ENCODE results near the gene CPD.

Gene CPD

DNA sequence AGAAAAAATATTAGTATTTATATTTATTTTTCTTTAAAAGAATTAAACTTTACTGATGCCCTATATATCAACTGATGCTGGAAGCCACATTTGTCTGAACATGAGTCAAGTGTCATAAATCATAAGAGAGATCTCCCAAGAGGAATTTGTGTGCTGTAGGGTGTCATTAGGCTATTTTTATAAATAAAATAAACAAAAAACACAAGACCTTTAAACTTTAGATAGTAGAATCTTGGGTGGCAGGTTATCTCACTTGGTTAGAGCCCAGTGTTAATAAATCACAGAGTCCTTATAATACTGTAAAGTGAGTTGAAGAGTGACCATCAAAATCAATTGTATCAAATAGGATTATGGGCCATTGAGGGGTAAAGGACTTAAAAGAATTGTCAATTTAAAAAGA, 21.3 kb upstream of the CPD start:
- DNase-seq: no peak

DNA sequence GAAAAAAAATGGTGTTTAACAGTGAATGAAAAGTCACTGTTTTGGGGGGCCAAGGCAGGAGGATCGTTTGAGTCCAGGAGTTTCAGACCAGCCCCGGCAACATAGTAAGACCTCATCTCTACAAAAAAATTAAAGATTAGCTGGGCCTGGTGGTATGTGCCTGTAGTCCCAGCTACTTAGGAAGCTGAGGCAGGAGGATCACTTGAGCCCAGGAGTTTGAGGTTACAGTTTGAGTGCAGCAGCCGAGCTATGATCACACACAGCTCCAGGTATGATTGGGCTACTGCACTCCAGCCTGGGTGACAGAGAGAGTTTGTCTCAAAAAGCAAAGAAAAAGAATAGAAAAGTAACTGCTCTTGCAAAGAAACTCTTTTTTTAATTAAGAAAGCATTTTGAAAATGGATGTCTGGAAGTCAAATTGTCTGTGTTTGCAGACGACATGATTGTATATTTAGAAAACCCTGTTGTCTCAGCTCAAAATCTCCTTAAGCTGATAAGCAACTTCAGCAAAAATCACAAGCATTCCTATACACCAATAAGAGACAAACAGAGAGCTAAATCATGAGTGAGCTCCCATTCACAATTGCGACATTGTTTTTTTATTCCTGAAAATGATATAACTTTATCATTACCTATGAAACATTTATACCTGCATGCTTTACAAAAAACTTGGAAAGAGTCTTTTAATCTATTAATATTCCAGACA, 20.5 kb upstream of the CPD start:
- DNase-seq: no peak

- no peak for DNase-seq
Measured at GRCh38 chr17:30360086-30360808, 18.5 kb upstream of the CPD start.

DNA sequence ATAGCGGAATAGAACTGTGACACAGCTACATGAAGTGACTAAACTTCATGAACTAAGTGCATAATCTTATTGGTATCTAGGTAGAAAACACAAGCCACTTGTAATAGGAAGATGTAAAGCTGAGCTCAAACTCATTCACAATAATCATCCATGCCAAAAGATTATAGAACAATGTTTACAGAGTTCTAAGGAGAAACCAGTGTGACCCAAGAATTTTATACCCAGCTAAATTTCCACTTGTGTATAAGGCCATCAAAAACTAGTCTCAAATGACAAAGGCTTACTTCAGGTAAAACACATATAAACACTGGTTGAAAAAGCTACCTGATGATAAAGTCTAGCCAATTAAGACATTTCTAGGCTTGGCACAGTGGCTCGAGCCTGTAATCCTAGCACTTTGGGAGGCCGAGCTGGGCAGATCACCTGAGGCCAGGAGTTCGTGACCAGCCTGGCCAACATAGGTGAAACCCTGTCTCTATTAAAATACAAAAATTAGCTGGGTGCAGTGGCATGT, 16.9 kb upstream of the CPD start:
- DNase-seq: no peak

DNA sequence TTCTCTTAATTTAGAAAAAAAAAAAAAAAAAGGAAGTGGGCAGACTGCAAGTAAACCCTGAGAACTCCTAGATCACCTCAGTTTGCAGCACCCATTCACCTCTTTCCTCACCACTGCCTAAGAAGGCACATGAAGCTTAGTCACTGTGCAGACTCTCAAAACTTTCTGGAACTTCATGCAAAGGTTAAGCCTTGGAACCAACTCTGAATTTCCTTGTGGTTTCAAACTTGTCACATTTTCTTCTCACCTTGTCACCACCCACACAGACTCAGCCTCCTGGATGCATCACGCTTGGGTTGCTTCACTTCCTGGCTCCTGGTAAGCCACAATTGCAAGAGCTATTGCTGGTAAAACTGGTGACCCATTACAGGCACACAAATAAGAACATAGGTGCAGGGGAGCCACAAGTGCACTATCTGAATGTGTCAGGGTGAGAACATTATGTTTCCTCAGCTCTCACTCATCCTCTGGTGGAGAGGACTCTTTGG, 15.0 kb upstream of the CPD start:
- DNase-seq: no peak

- no peak for DNase-seq
Measured at GRCh38 chr17:30366536-30366935, 12.2 kb upstream of the CPD start.

DNA sequence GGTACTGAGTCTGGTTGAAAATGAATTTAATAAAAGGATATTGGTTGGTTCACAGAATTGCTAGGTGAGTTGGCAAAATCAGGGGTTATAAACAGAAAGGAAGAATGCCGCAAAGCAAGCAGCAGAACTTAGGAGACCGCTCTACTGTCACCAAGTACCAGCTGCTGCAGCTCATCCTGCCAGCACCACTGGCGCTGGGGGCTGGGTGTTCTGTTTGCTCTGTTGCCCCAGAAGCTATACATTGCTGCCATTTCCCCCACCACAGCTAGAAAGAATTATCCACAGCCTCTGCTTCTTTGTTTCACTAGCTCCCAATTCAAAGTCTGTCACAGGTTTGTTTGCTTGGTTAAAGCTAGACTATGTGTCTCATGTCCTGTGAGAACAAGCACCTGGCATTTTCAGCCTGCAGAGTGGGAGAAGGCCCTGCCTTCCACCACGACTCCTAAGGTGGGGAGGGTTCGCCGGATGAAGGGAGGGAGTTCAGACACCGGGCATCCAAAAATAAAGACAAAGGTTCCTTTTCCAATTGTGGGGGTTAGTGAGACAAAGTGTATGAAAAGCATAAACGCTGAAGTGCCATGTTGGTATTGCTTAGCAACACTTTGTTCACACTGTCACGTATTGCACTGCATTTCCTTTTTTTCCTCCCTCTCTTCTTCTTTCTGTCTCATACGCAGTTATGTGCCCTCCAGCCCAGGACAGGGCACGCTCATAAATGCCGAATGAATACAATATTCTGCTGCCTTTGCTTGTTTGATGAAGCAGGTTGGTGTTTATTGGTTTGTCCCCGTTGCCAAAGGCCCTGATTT, 9.6 kb upstream of the CPD start:
- DNase-seq: no peak

- no peak for DNase-seq
Measured at GRCh38 chr17:30369995-30370394, 8.7 kb upstream of the CPD start.

DNA sequence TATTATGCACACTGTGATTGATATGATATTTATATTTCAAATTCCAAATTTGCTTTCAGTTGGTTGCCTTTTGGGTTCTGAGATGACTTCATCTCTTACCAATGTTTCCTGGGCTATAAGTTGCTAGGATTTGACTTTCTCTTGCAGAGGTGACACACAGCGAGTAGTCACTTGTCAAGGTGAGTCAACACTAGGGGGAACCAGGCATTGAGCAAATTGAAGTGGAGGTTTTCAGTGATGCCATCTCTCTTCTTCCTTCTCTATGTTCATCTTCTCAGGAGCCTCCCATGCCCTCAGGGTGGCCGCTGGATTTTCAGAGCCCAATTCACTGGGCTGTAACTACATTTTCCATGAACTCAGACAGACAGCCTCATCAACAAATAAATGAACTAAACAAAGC, 6.0 kb upstream of the CPD start:
- no peak for DNase-seq

- no peak for DNase-seq
Measured at GRCh38 chr17:30375661-30376060, 3.1 kb upstream of the CPD start.

DNA sequence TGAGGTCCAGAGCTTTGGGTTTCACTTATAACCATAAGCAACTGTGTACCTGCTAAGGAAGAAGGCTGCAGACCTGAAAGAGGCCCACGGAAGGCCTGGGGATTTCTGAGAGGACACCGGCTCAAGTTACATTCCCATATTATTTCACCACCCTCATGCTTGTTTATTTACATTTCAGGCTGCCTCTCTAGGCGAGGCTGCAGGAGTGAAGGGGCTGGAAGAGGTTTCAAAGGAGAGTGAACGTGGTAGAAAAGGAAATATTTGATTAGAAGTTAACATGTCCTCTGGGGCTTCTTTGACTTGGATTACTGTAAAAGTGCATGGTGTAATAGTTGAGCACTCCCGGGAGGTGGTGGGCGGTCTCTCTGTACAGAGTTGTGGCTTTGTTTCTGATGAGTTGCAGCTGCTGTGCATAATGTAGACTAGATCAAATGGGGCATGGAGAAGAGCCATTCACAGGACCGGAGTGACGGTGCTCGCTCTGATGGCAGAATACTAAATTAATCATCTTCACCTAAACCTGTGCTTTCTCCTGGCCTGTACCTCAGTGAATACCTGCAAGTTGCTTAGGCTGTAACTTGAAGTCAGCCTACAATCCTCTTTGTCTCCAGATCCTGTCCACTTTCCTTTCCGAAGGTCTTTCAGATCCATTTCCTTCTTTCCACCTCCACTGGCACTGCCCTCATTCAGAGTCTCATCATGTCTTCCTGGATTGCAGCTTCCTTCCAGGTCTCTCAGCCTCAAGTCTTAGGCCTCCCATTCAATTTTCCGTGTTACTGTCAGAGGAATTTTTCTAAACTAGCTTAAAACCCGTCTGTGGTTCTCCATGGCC, 1.9 kb upstream of the CPD start:
- no peak for DNase-seq

- DNase-seq: no peak
Measured at GRCh38 chr17:30377574-30378240, 1.0 kb upstream of the CPD start.

- no peak for DNase-seq
Measured at GRCh38 chr17:30378241-30378824, 394 bp upstream of the CPD start.

- DNase-seq: no peak
Measured at GRCh38 chr17:30379303-30379902, 676 bp downstream of the CPD start.

DNA sequence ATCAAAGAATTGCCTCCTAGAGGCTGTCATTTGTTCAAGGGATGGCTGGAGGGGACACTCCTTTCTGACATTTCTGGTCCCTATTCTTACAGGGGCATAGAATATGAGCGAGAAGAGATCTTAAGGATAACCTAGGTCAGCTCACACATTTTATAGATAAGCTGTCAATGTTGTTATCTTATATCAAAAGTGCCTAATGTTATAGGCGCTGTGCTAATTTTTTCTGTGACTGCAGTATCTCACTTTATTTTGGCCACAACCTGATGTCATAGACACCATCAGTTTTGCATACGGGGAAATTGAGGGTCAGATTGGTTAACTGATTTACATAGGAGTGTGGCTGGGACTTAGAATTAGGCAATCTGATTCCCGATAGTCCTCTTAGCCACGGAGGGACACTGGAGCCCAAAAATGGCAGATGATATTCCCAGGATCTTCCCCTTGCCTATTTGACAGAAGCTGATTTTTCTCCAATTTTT, 1.2 kb downstream of the CPD start:
- no peak for DNase-seq

- DNase-seq: no peak
Measured at GRCh38 chr17:30380643-30381339, 2.1 kb downstream of the CPD start.

DNA sequence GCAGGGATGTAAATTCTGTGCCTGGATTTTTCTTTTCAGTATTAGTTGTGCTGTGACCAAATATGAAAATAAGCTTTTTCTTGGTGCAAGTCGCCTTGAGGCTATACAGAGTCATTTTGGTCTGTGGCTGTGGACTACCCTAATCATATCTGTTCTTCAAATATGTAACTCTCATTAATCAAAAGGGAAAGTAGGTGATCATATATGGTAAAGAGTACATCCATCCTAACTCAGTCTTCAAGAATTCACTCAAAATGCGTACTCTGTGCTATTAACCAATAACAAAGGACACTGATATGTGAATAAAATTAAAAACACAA, 2.6 kb downstream of the CPD start:
- DNase-seq: no peak

DNA sequence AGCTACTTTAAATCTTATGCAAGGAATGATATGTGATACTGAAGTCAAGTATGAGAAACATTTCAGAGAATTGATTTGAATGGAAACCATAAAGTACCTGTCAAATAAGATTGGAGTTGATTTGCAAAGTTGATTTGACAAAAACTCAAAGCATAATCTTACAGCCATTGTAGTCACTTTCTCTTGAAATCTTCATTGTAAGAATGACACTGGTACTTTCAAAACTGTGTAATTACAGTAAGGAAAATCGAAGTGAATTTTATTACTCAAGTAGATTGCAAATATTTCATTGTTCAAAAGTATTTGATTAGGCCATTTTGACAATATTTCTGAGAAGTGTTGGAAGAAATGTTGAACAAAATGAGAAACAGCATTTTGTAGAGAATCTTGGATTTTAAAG, 3.6 kb downstream of the CPD start:
- no peak for DNase-seq

GRCh38 chr17:30388321-30389179, 9.8 kb downstream of the CPD start:
- no peak for DNase-seq

All from NCI-H2081 treated with DMSO at 0.1 percent for 48 hours (cell line).